HG03460 (cell line): ENCODE results near the gene PCOLCE2.
A peak's percentile ranks its signal among the peaks of the same experiment; 100 is the strongest.

ENCODE experiments used
- ATAC-seq: cut with Tn5 transposase; IDR thresholded peaks from one replicate; pipeline ENCODE4 v1.9.1; 2021; ENCODE audit not compliant: unreplicated experiment

The PCOLCE2 gene, protein sequence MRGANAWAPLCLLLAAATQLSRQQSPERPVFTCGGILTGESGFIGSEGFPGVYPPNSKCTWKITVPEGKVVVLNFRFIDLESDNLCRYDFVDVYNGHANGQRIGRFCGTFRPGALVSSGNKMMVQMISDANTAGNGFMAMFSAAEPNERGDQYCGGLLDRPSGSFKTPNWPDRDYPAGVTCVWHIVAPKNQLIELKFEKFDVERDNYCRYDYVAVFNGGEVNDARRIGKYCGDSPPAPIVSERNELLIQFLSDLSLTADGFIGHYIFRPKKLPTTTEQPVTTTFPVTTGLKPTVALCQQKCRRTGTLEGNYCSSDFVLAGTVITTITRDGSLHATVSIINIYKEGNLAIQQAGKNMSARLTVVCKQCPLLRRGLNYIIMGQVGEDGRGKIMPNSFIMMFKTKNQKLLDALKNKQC

DNA sequence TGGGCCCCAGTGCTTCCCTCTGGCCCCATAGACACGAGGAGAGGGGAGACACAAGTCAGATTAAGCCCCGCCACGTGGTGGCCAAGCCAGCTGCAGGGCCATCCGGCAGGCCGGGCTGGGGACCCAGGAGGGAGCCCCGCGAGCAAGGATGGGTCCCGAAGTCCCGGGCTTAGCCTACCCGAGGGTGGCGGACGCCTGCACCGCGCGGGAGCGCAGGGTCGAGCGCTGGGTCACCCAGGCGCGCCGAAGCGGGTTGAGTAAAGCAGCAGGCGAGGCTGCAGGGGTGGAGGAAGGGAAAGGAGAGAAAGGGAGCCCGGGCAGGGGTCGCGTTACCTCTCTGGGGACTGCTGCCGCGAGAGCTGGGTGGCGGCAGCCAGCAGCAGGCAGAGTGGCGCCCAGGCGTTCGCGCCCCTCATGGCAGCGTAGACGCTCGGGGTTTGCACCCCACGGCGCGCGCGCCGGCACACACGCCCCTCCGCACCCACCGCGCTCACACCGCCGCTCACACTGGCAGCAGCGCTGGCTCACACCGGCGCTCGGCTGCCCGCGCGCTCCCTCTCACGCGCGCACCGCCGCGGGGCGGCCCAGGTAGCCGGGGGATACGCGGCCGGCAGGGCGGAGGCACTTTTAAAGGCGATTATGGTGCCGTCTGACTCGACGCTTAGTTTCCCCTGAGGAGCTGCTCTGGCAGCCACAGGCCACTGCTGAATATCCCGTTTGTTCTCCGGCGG lies at the start of gene PCOLCE2:
PCOLCE2 (minus strand) TSS at position 603 of the 731 bp plus-strand sequence; CDS start at position 416, 187 bp downstream.
- no peak for ATAC-seq

DNA sequence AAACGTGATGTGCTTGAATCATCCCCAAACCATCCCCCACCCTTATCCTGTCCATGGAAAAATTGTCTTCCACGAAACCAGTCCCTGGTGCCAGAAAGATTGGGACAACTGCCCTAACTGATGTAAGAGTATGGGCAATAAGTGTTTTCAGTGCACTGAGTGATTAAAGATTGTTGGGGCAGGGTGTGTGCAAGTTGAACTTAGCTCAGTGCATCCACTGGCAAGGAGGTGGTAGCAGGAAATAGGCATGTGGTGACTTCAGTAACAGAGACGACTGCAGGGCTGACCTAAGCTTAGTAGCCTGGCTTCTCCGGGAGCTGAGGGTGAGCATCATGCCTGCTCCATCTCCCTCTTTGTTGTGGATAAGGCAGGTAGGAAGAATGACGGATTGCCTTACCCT lies 47.1 kb upstream of the PCOLCE2 start:
- no peak for ATAC-seq

GRCh38 chr3:142934887-142935269 lies 46.0 kb upstream of the PCOLCE2 start:
- ATAC-seq, result no peak

GRCh38 chr3:142934128-142934886 lies 45.4 kb upstream of the PCOLCE2 start:
- no peak for ATAC-seq

- peak; percentile 66 for ATAC-seq
Observed at GRCh38 chr3:142931222-142931621, 42.3 kb upstream of the PCOLCE2 start.

- no peak for ATAC-seq
Observed at GRCh38 chr3:142930463-142930862, 41.6 kb upstream of the PCOLCE2 start.

DNA sequence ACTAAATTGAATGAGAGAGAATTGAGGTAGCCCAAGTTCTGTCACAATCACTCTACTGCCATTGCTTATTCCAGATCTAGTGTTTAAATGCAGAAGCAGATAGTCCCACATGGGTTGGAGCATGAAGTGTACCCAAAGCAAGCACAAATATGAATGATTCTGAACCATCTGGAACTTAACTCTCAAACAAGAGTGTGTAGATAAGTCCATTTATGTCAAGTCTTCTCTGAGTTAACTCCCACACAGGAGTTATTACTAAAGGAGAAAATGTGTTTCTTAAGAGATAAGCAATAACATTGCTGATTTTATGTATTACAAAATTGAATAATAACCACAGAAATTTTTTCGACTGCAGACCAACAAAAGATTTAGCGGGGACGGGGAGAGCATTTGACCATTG lies 41.0 kb upstream of the PCOLCE2 start:
- ATAC-seq, result no peak

GRCh38 chr3:142929109-142929508 lies 40.2 kb upstream of the PCOLCE2 start:
- no peak for ATAC-seq

DNA sequence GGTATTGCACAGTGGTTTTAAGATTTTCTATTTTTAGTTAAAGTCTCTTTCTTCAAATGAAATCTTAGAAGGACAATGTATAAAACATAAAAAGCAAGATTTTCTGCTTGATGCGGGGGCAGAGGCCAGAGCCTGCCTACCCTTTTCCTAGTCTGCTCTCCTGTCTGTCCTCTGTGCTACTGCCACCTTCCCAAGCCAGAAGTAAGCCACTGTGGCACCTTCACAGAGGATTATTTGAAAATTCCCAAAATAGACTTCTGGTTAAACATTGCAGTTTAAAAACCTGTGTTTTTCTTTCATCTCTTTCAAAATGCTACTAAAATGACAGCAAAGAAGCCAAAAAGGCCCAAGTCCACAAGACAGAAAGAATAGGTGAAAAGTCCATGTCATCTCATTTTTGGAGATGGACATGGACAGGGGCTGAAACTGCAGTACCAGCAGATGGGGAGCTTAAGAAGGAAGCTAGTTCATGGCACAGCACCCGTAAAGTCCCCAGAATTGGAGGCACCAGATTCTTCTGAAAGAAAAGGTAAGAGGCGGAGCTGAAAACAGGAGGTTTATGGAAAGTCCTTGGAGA lies 37.6 kb upstream of the PCOLCE2 start:
- ATAC-seq, result no peak

DNA sequence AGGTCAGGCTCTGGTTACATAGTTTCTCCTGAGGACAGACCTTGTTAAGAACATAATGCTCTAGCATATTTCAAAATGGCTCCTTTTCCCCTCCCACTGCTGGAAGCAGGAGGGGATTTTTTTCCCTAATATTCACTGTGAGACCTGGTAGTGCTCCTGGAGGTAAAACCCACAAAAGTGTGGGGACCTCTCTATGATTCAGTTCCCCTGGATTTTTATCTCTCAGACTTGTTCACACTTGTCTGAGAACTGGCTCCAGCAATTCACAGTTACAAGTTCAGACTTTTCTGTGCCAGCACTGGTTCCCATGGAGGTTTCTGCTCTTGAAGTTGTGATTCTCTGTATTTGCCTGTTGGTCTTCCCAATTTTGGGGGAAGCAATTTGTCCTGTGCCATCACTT lies 36.3 kb upstream of the PCOLCE2 start:
- no peak for ATAC-seq

DNA sequence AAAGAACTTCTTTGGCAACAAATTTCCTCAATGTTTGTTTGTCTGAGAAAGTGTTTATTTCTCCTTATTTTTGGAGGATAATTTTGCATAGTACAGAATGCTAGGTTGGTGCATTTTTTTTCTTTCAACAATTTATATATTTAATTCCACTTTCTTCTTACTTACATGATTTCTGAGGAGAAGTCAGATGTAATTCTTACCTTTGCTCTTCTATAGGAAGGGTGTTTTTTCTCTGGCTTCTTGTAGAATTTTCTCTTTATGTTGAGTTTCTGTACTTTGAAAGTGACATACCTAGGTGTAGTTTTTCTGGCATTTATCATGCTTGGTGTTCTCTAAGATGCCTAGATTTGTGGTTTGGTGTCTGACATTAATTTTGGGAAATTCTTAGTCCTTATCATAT lies 34.8 kb upstream of the PCOLCE2 start:
- no peak for ATAC-seq

- no peak for ATAC-seq
Observed at GRCh38 chr3:142916605-142917004, 27.7 kb upstream of the PCOLCE2 start.

DNA sequence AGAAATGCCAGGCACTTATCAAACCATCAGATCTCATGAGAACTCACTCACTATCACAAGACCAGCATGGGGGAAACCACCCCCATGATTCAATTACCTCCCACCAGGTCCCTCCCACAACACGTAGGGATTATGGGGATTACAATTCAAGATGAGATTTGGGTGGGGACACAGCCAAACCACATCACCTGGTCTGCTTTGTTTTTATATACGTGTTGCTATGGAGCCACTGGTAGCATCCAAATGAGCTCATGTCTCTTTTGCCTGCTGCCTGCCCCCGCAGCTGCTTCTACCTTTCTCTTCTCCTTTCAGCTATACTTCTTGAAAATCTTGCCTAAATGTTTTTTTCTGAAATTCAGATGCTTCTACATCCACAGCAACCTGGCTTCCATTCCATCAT lies 26.8 kb upstream of the PCOLCE2 start:
- no peak for ATAC-seq

DNA sequence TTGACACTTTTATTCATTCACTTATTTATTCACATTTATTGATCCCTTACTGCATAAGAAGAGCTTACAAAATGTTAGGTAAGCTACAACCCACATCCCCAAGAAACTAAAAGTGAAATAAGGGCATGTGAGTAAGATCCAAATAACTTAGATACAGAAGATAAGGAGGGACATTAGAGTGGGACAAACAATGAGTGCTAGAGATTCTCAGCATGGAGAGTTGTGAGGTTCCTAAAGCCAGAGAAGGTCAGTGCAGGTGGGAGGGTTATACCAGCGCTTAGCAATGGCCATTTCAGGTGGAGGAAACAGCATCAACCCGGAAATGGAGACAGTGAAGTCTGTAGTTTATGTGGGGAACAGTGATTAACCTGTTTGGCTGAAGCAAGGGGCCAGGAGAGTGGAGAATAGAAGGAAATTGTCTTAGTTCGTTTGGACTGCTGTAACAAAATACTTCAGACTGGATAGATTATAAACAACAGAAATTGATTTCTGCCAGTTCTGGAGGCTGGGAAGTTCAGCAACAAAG lies 25.5 kb upstream of the PCOLCE2 start:
- no peak for ATAC-seq

GRCh38 chr3:142913432-142913831 lies 24.5 kb upstream of the PCOLCE2 start:
- ATAC-seq, result no peak

DNA sequence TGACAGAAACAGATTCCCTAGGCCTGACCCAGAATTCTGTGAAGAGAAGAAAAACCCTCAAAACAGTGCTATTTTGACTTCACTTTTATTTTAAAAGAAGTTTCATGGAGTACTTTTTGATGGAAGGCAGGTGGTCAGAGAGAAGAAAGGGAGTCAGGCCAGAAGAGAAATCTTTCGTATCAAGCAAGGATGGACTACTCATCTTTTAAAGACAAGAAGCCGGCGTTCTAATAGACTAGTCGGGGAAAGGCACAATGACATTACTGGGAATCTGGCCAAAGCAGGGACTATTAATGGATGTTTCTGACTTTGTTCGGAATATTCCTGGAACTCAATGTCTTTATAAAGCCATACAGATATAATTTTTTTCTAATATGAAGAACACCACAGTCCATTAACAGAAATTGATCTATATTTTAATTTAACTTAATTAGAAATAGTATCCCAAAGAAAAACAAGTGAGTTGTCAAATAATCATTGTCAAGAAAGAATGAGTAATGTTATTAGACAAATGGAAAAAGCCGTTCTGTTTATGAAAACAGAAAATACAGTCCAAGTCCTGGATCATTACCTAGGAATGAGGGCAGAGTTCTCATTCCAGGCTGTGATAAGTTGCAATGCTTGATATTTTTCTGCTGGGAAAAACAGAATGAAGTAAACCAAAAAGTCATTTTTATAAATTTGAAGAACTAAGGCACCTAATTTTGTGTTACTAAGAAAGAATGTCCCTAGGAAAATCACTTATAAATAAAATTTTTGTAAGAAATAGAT lies 23.7 kb upstream of the PCOLCE2 start:
- no peak for ATAC-seq

DNA sequence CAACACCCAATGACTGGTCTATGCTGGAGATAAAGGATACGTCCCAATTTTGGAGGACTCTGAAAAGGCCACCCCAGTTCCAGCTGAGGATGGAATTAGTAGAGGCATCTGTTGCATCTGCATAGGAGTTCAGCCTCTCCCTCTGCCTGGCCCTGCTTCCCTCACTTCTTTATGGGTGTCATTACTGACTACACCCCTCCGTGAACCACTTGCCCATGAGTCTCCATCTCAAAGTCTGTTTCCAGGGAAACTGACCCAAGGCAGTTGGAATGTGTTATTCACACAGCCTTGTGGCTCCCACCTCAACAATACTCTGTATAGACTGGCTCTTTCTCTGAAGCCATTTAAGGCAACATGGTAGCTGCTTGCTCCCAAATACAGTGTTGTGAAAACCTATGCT lies 21.4 kb upstream of the PCOLCE2 start:
- no peak for ATAC-seq

GRCh38 chr3:142909282-142909681 lies 20.4 kb upstream of the PCOLCE2 start:
- ATAC-seq, result no peak

GRCh38 chr3:142907996-142908395 lies 19.1 kb upstream of the PCOLCE2 start:
- ATAC-seq, result no peak
